ENCODE data around the gene SUPT20H.

- TF ChIP-seq ZNF202 (tag by site-specific recombination; IDR thresholded peaks at IDR 0.05; ENCODE audit: borderline replicate concordance) (no peak), EGR2 (tag by site-specific recombination; IDR thresholded peaks at IDR 0.05; ENCODE audit: low read depth) (no peak)
Measured at GRCh38 chr13:37011788-37012187, 47.7 kb downstream of the SUPT20H start.

All from HEK293 (cell line).